AG04450 (cell line): ENCODE data around the gene ITPR1. TPM values are rescaled to one million over a fixed set of nuclear protein-coding genes. Genes with fewer than 3 reads are reported as not detected.

ENCODE experiments used
- CTCF ChIA-PET: fragments of 300-600, 350-600 bp; formaldehyde crosslinking; extraction: SDS; loops from one replicate; lab custom pipeline; 2022; ENCODE audit warnings: antibody characterized with exemption, inconsistent platforms; lab: Charles Lee
- POLR2A ChIA-PET: fragments of 350-600 bp; formaldehyde crosslinking; extraction: SDS; loops from one replicate; lab custom pipeline; 2021; ENCODE audit warnings: antibody characterized with exemption, inconsistent platforms; lab: Yijun Ruan, JAX
- DNase-seq: peaks from one replicate; pipeline ENCODE4 v3.0.0-alpha.2; 2011; ENCODE audit warnings: low read depth, low spot score
- H3K27ac ChIP-seq: one replicate; pipeline ENCODE4 v1.5.1; 2012; ENCODE audit warnings: low read depth, low read length, control low read depth
- H3K27me3 ChIP-seq: one replicate; pipeline ENCODE4 v1.6.0; 2012; ENCODE audit warnings: low read length; ENCODE audit not compliant: control insufficient read depth, insufficient read depth
- H3K4me3 ChIP-seq: 2 replicates; pipeline ENCODE4 v1.5.1; 2011; ENCODE audit warnings: mild to moderate bottlenecking, low read depth, low read length, control low read depth
- H3K9me3 ChIP-seq: 2 replicates; pipeline ENCODE4 v1.5.1; 2012; ENCODE audit warnings: low read length; ENCODE audit not compliant: control insufficient read depth, insufficient read depth
- polyA plus RNA-seq: library from polyadenylated mRNA; depleted of rRNA; stranded (reverse); fragments of >200 nt; gene quantifications from 2 replicates; pipeline ENCODE4 v1.2.3, GENCODE V29; 2011
- TF ChIP-seq, protein P1 (sequence below): IDR thresholded peaks from 2 replicates; pipeline ENCODE4 v1.5.1; 2011; ENCODE audit warnings: low read depth, low read length, control low read depth, inconsistent platforms

Gene ITPR1
- polyA plus RNA-seq, 1 experiment, result 7.4 TPM

- Histone ChIP-seq H3K27ac (no peak overlapping the region), H3K27me3 (peaks cover 3% of the 10 kb centered on the region), H3K4me3 (no peak overlapping the region), H3K9me3 (no peaks in the 10 kb centered on the region)
- TF ChIP-seq, protein P1, sequence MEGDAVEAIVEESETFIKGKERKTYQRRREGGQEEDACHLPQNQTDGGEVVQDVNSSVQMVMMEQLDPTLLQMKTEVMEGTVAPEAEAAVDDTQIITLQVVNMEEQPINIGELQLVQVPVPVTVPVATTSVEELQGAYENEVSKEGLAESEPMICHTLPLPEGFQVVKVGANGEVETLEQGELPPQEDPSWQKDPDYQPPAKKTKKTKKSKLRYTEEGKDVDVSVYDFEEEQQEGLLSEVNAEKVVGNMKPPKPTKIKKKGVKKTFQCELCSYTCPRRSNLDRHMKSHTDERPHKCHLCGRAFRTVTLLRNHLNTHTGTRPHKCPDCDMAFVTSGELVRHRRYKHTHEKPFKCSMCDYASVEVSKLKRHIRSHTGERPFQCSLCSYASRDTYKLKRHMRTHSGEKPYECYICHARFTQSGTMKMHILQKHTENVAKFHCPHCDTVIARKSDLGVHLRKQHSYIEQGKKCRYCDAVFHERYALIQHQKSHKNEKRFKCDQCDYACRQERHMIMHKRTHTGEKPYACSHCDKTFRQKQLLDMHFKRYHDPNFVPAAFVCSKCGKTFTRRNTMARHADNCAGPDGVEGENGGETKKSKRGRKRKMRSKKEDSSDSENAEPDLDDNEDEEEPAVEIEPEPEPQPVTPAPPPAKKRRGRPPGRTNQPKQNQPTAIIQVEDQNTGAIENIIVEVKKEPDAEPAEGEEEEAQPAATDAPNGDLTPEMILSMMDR, result no peak
- DNase-seq, result no peak
- POLR2A ChIA-PET, result no interaction called here
- CTCF ChIA-PET, result interaction anchor here (3.4 kb wide), 1 partner anchor 20 kb away, joined by 15 read pairs; no protein-coding TSS in a partner anchor
These were observed 120.2 kb downstream of the ITPR1 start for GRCh38 chr3:4613366-4613765.

DNA sequence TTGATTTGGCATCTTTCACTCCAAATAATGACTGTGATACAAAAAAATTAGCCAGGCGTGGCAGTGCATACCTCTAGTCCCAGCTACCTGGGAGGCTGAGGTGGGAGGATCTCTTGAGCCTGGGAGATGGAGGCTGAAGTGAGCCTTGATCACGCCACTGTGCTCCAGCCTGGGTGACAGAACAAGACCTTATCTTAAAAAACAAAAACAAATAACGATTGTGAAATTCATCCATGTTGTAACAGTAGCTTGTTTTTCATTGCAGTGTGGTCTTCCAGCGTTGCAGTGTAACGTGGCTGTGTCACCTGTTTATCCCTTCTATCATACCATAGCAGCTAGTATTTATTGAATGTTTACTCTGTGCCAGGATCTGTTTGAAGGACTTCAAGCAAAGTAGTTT is 120.9 kb downstream of the ITPR1 start:
- no peaks in the 10 kb centered on the region for H3K9me3 ChIP-seq
- H3K27me3 ChIP-seq, result peaks cover 3% of the 10 kb centered on the region
- H3K4me3 ChIP-seq, result no peak overlapping the region
- TF ChIP-seq, protein P1, result no peak
- CTCF ChIA-PET, result interaction anchor here (3.4 kb wide), 1 partner anchor 19 kb away, joined by 15 read pairs; no protein-coding TSS in a partner anchor
- POLR2A ChIA-PET, result no interaction called here
- no peak overlapping the region for H3K27ac ChIP-seq
- no peak for DNase-seq

GRCh38 chr3:4614927-4615326 is 121.8 kb downstream of the ITPR1 start:
- POLR2A ChIA-PET, result no interaction called here
- H3K27me3 ChIP-seq, result peaks cover 3% of the 10 kb centered on the region
- no peak overlapping the region for H3K4me3 ChIP-seq
- DNase-seq, result no peak
- no peaks in the 10 kb centered on the region for H3K9me3 ChIP-seq
- no peak overlapping the region for H3K27ac ChIP-seq
- TF ChIP-seq, protein P1, result no peak
- CTCF ChIA-PET, result interaction anchor here (0.6 to 3.4 kb wide), 3 partner anchors 18 to 1436 kb away, joined by 6 to 15 read pairs (median 6); no protein-coding TSS in a partner anchor

GRCh38 chr3:4615750-4616149 is 122.6 kb downstream of the ITPR1 start:
- TF ChIP-seq, protein P1, result no peak
- ChIA-PET POLR2A (no interaction called here), CTCF (interaction anchor here (1.7 to 3.4 kb wide), 2 partner anchors 18 to 265 kb away, joined by 6 to 15 read pairs; no protein-coding TSS in a partner anchor)
- Histone ChIP-seq H3K27me3 (peaks cover 3% of the 10 kb centered on the region), H3K4me3 (no peak overlapping the region), H3K9me3 (no peaks in the 10 kb centered on the region), H3K27ac (no peak overlapping the region)
- DNase-seq, result no peak

GRCh38 chr3:4623421-4623999 is 130.4 kb downstream of the ITPR1 start:
- Histone ChIP-seq H3K9me3 (no peaks in the 10 kb centered on the region), H3K27me3 (no peaks in the 10 kb centered on the region), H3K4me3 (no peak overlapping the region), H3K27ac (no peak overlapping the region)
- POLR2A ChIA-PET, result no interaction called here
- TF ChIP-seq, protein P1, result no peak
- CTCF ChIA-PET, result interaction anchor here (3.8 kb wide), 1 partner anchor 10 kb away, joined by 25 read pairs; no protein-coding TSS in a partner anchor
- DNase-seq, result no peak
